HUES48 (cell line): ENCODE measurements around the gene TTC28.

Source experiments
- H3K27ac ChIP-seq: one replicate; pipeline ENCODE4 v1.7.0; 2013; ENCODE audit warnings: low read depth, low read length, inconsistent platforms
- H3K27me3 ChIP-seq: 2 replicates; pipeline ENCODE4 v1.6.1; 2013; ENCODE audit warnings: mild to moderate bottlenecking, low read length; ENCODE audit not compliant: control insufficient read depth, insufficient read depth
- H3K36me3 ChIP-seq: 2 replicates; pipeline ENCODE4 v1.6.1; 2013; ENCODE audit warnings: low read length; ENCODE audit not compliant: control insufficient read depth, insufficient read depth
- H3K4me1 ChIP-seq: 2 replicates; pipeline ENCODE4 v1.6.1; 2013; ENCODE audit warnings: mild to moderate bottlenecking, low read length; ENCODE audit not compliant: control insufficient read depth, insufficient read depth
- H3K4me3 ChIP-seq: 2 replicates; pipeline ENCODE4 v1.5.1; 2013; ENCODE audit warnings: mild to moderate bottlenecking, low read depth, low read length
- H3K9ac ChIP-seq: 2 replicates; pipeline ENCODE4 v1.6.1; 2013; ENCODE audit warnings: mild to moderate bottlenecking, low read depth, low read length, moderate library complexity
- H3K9me3 ChIP-seq: 2 replicates; pipeline ENCODE4 v1.6.1; 2013; ENCODE audit warnings: low read length; ENCODE audit not compliant: control insufficient read depth, insufficient read depth

TTC28 gene

DNA sequence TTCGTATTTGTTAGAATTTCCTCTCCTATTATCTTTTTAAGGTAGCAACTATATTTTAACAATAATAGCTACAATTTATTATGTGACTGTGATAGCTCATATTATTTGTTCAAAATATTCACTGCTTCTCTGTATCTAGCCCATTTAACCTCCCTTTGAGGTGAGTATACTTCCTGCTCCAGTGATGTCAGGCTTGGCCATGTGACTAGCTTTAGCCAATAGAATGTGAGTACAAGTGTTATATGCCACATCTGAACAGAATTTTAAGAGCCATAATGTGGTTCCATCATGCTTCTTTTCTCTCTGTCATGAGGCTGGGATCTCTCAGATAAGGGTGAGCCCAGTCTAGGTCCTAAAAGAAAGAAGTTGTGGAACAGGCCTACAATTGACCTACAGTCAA, 217.6 kb downstream of the TTC28 start:
- H3K4me1 ChIP-seq: peaks cover 6% of the 10 kb centered on the region
- H3K36me3 ChIP-seq: no peaks in the 10 kb centered on the region
- H3K27me3 ChIP-seq: no peaks in the 10 kb centered on the region
- H3K9me3 ChIP-seq: no peaks in the 10 kb centered on the region
- no peak overlapping the region for H3K9ac ChIP-seq
- H3K4me3 ChIP-seq: no peak overlapping the region
- no peak overlapping the region for H3K27ac ChIP-seq

DNA sequence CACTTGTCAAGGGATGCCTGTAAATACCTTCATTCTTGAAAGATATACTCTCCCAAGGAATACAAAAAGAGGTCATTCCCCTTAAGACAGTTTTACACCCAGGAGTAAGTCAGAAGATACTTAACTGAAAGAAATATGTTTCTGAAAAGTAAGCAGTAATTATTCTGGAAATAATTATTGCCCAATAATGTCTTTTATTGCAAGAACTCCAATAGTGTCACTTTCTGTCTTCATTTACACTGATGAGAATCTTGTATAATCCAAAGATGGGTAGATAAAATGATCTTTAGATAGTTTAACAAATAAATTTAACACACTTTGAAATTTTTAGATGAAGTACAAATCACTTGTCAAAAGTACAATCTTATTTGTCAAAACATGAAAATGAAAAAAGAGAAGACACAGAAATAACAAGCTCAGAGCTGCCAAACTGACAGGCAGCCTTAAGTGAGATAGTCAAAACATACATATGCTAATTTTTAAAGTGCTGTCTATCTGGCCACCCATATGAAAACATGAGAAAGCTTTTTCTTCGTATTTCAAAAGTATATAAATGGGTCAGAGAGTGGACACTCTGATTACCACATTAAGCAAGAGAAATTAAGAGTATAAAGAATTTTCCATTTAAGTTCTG, 225.1 kb downstream of the TTC28 start:
- Histone ChIP-seq H3K9me3 (no peaks in the 10 kb centered on the region), H3K36me3 (no peaks in the 10 kb centered on the region), H3K4me3 (no peak overlapping the region), H3K9ac (no peak overlapping the region), H3K27me3 (no peaks in the 10 kb centered on the region), H3K4me1 (no peaks in the 10 kb centered on the region), H3K27ac (no peak overlapping the region)

DNA sequence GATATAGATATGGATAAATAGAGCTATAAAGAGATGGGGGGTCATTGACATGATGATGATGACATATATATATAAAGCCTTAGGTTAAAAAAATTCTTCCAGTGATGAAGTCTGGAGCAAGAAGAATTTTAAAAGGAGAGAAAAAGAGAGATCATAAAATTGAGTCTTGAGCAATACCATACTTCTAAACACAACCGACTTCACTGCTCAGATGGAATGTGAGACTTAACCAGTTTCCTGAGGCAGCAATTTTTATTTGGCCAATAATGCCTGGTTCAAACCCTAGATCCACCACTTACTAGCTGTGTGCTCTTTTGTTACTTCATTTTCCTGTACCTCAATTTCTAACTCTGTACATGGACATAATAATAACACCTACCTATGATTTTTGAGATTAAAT, 229.5 kb downstream of the TTC28 start:
- H3K9me3 ChIP-seq: no peaks in the 10 kb centered on the region
- H3K9ac ChIP-seq: no peak overlapping the region
- no peaks in the 10 kb centered on the region for H3K27me3 ChIP-seq
- H3K4me1 ChIP-seq: peaks cover 23% of the 10 kb centered on the region
- H3K36me3 ChIP-seq: no peaks in the 10 kb centered on the region
- H3K4me3 ChIP-seq: no peak overlapping the region
- no peak overlapping the region for H3K27ac ChIP-seq

DNA sequence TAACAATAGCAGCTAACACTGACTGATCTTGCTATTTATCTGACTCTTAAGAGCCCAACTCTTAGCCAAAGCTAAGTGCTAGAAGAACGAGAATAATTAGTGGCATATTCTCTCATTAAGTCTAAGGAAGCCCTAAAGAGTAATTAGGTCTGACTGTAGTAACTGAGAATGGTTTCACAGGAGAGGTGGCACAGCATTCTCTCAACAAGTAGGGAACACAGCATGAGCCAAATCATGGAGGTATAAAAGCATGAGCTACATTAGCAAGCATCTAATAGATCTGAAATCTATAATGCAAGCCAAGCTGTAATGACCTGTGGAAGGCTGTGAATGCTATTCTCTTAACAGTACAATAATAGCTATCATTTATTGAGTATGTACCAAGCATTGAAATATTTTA, 230.6 kb downstream of the TTC28 start:
- H3K4me3 ChIP-seq: no peak overlapping the region
- H3K27ac ChIP-seq: no peak overlapping the region
- no peaks in the 10 kb centered on the region for H3K9me3 ChIP-seq
- H3K9ac ChIP-seq: no peak overlapping the region
- peaks cover 25% of the 10 kb centered on the region for H3K4me1 ChIP-seq
- no peaks in the 10 kb centered on the region for H3K36me3 ChIP-seq
- no peaks in the 10 kb centered on the region for H3K27me3 ChIP-seq

DNA sequence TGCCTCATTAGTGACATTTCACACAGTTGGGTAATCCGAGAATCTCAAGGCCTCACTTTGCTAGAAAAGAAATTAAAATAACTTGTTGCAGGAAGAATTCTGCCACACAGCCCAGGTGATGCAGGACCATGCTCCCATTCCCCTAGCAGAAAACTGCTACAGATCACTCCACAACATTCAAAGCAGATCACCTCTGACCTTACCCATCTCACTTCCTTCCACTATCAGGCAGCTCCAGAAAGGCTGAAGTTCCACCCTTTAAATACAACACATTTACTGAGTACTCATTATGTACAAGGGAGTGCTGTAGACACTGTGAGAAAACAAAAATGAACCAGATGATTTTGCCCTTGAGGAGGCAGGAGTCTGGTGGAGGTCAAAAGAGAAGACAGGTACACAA, 231.0 kb downstream of the TTC28 start:
- H3K4me1 ChIP-seq: peaks cover 28% of the 10 kb centered on the region
- no peaks in the 10 kb centered on the region for H3K36me3 ChIP-seq
- no peaks in the 10 kb centered on the region for H3K27me3 ChIP-seq
- H3K27ac ChIP-seq: no peak overlapping the region
- H3K9me3 ChIP-seq: no peaks in the 10 kb centered on the region
- no peak overlapping the region for H3K9ac ChIP-seq
- H3K4me3 ChIP-seq: no peak overlapping the region

DNA sequence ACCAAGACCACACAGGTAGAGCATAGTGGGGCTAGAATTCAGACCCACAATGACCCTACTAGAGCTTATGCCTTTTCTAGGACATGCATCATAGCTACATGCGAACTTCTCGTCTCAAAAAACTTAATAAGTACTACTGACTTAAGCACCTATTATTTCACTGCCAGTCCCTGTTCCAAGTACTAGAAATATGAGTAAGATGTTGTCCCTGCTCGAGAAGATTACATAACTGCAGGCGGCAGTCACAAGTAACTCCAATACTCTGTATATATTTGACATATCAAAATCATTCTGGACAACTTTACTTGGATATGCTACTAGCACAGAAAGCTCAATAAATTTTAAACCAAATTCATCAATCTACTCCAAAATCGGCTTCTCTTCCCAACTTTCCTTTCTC, 235.0 kb downstream of the TTC28 start:
- H3K4me3 ChIP-seq: no peak overlapping the region
- H3K9ac ChIP-seq: no peak overlapping the region
- no peak overlapping the region for H3K27ac ChIP-seq
- no peaks in the 10 kb centered on the region for H3K36me3 ChIP-seq
- H3K27me3 ChIP-seq: 0 out of 2 replicates have a peak, but pooled peaks cover 4% of the 10 kb centered on the region
- no peaks in the 10 kb centered on the region for H3K9me3 ChIP-seq
- H3K4me1 ChIP-seq: peaks cover 36% of the 10 kb centered on the region

DNA sequence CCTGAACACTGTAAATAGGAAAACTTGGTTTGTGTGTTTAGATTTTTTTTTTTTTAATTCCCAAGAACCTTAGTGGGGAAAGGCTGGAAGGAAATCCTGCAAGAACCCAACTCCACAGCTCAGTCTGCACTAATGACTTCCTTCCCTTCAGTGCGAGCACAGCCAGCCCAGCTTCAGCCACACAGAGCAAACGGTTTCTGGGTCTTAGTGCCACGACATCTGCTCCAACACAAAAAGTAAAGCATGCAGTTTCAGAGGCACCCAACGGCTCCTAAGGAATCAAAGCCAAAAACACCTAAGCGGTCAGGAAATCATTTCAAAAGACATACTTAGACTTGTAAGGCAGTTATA, 236.1 kb downstream of the TTC28 start:
- peak overlapping the region; percentile 50 for H3K27ac ChIP-seq
- 0 out of 2 replicates have a peak, but pooled peaks cover 4% of the 10 kb centered on the region for H3K27me3 ChIP-seq
- no peaks in the 10 kb centered on the region for H3K9me3 ChIP-seq
- H3K4me1 ChIP-seq: peaks cover 29% of the 10 kb centered on the region
- H3K4me3 ChIP-seq: peak overlapping the region; percentile 72
- no peaks in the 10 kb centered on the region for H3K36me3 ChIP-seq
- H3K9ac ChIP-seq: no peak overlapping the region; the same call in 1 of the 2 replicates

DNA sequence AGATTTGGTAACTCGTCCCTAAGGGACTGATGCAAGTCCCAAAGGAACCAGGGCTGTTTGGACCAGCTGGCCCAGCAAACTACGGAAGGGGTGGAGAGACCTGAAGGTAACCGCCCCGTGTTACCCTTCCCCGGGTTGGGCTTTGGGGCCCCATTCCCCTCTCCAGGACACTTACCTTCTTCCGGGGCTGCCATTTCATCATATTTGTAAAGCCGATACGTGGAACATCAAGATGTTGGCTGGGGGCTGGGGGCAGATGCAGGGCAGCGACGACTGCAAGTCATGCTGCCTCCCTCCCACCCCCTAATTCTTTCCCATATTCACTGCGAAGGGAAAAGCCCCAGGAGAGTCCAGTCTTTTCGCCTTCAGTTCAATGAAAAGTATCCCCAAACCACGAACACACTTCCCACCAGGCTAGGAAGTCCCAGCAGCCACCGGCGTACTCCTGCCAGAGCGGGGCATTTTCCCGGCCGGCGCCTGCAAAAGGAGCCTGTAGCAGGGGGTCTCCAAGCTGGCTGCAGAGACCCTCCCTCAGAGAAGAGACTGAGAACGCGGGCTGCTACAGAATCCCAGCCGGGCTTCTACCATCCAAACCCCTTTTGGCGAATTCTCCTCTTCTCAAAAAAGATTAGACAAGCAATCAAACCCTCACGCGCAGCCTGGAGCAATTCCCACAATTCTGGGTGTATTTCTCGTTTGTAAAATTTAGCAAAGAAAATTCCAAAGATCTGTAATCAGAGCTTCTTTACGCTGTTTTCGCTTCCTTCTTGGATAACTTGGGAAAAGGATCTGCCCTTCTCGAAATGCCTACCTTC, 236.7 kb downstream of the TTC28 start:
- H3K27ac ChIP-seq: peak overlapping the region; percentile 50
- H3K4me1 ChIP-seq: peaks cover 24% of the 10 kb centered on the region; the same call in 1 of the 2 replicates
- H3K9me3 ChIP-seq: no peaks in the 10 kb centered on the region
- H3K4me3 ChIP-seq: peak overlapping the region; percentile 72
- 0 out of 2 replicates have a peak, but pooled peaks cover 4% of the 10 kb centered on the region for H3K27me3 ChIP-seq
- peak overlapping the region; percentile 11; the same call in 1 of the 2 replicates for H3K9ac ChIP-seq
- no peaks in the 10 kb centered on the region for H3K36me3 ChIP-seq

DNA sequence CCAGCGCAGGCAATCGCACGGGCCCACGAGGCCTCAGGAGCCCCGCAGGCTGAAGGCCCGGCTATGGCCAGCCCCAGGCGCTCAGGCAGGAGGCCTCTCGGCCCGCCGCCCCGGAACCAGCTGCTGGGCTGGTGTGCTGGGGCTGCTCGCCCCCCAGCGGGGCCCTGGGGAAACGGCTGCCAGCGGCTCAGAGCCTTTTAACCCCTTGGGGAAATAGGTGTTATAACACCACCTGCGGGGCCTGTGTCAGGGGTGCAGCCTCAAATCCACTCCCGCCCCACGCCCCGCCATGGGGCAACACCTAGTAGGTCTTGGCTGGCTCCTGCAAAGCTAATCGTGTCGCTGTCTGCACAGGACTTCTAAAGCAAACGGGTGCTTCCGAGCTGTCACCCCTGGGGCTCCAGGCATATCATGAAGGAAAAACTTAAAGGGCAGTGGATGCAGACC, 237.4 kb downstream of the TTC28 start:
- Histone ChIP-seq H3K27ac (peak overlapping the region; percentile 50), H3K9me3 (no peaks in the 10 kb centered on the region), H3K9ac (peak overlapping the region; percentile 81), H3K4me3 (peak overlapping the region; percentile 72), H3K27me3 (0 out of 2 replicates have a peak, but pooled peaks cover 4% of the 10 kb centered on the region), H3K36me3 (no peaks in the 10 kb centered on the region), H3K4me1 (peaks cover 17% of the 10 kb centered on the region; the same call in 1 of the 2 replicates)

DNA sequence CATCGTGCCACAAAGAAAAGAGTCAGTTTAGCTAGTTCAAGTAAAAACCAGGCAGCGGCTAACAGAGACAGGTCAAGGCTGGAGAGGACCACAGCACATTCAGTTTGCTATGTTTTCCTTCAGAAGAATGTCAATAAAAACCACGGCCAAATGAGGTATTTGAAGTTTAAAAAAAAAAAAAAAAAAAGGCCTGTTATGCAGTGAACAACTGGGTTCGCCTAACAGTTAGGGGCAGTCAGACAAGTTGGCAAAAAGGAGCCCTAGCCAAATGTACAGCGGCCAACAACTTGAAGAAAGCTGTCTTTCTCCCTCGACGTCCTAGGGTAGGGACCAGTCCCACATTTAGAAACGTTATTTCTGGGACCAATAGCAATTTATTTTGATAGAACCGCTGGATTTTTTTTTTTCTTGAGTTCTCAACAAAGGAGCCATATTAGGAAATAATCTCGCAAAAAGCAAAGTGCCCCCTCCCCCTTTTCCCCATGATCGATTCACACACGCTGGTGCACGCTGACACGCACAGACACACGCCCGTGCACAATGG, 237.8 kb downstream of the TTC28 start:
- Histone ChIP-seq H3K4me3 (peak overlapping the region; percentile 72), H3K27me3 (0 out of 2 replicates have a peak, but pooled peaks cover 4% of the 10 kb centered on the region), H3K36me3 (no peaks in the 10 kb centered on the region), H3K4me1 (peaks cover 12% of the 10 kb centered on the region; the same call in 1 of the 2 replicates), H3K27ac (peak overlapping the region; percentile 50), H3K9ac (peak overlapping the region; percentile 81), H3K9me3 (no peaks in the 10 kb centered on the region)
